HFFc6 (cell line): Measurements from ENCODE around the gene ARHGAP45. TPM values are rescaled to one million over a fixed set of nuclear protein-coding genes. Genes with fewer than 3 reads are reported as not detected.
A peak's percentile ranks its signal among the peaks of the same experiment; 100 is the strongest.

Experiments used
- DNase-seq: peaks from one replicate; pipeline ENCODE4 v3.0.0-alpha.2; 2018
- H3K27ac Mint-ChIP-seq: 2 replicates; pipeline ENCODE4 v1.8.0; 2020; ENCODE audit warnings: mild to moderate bottlenecking, mixed read lengths
- H3K27me3 Mint-ChIP-seq: 2 replicates; pipeline ENCODE4 v1.8.0; 2021; ENCODE audit warnings: mild to moderate bottlenecking, moderate library complexity, mixed read lengths; ENCODE audit not compliant: insufficient read depth
- H3K36me3 Mint-ChIP-seq: 2 replicates; pipeline ENCODE4 v1.8.0; 2021; ENCODE audit warnings: low read depth, mixed read lengths
- H3K4me1 Mint-ChIP-seq: 2 replicates; pipeline ENCODE4 v1.8.0; 2020; ENCODE audit warnings: low read depth, mixed read lengths
- H3K4me3 Mint-ChIP-seq: 2 replicates; pipeline ENCODE4 v1.8.0; 2020; ENCODE audit warnings: mild to moderate bottlenecking, moderate library complexity, mixed read lengths
- H3K9me3 Mint-ChIP-seq: 2 replicates; pipeline ENCODE4 v1.8.0; 2020; ENCODE audit warnings: mild to moderate bottlenecking, mixed read lengths
- CTCF ChIP-seq: fragments of 200-600 bp; sonication (generic); IDR thresholded peaks from 2 replicates; pipeline ENCODE4 v1.5.0; 2021; ENCODE audit warnings: antibody characterized with exemption, mild to moderate bottlenecking
- total RNA-seq, 6 experiments: library from RNA; stranded (reverse); fragmentation: NEBNext Ultra II Directional; extraction: Animal tissue kit (Norgen Biotek cat#: 25700); gene quantifications; 2 replicates in 1 of 6; 3 replicates in 5 of 6; pipeline ENCODE4 v1.2.3, GENCODE V29; 2021

ARHGAP45 gene
- total RNA-seq, 6 experiments from 2014 or later = 0.28 to 0.74 (median 0.60) TPM

GRCh38 chr19:1101337-1101698 lies 34.4 kb downstream of the ARHGAP45 start:
- peaks cover 17% of the 10 kb centered on the region for H3K9me3 Mint-ChIP-seq
- H3K4me3 Mint-ChIP-seq = peak overlapping the region; percentile 78; the same call in 1 of the 2 replicates
- TF ChIP-seq CTCF = no peak
- DNase-seq = no peak
- H3K4me1 Mint-ChIP-seq = peaks cover 49% of the 10 kb centered on the region
- H3K27me3 Mint-ChIP-seq = peaks cover 19% of the 10 kb centered on the region
- H3K36me3 Mint-ChIP-seq = peaks cover 6% of the 10 kb centered on the region
- H3K27ac Mint-ChIP-seq = peak overlapping the region; percentile 98

- TF ChIP-seq CTCF = no peak
- H3K27me3 Mint-ChIP-seq = peaks cover 19% of the 10 kb centered on the region
- H3K4me3 Mint-ChIP-seq = peak overlapping the region; percentile 78
- H3K36me3 Mint-ChIP-seq = peaks cover 6% of the 10 kb centered on the region
- peaks cover 17% of the 10 kb centered on the region for H3K9me3 Mint-ChIP-seq
- peak overlapping the region; percentile 98 for H3K27ac Mint-ChIP-seq
- peaks cover 49% of the 10 kb centered on the region for H3K4me1 Mint-ChIP-seq
- peak; percentile 98 for DNase-seq
These were observed 35.6 kb downstream of the ARHGAP45 start for GRCh38 chr19:1102407-1103131.

GRCh38 chr19:1103132-1103707 lies 36.3 kb downstream of the ARHGAP45 start:
- H3K4me1 Mint-ChIP-seq = peaks cover 43% of the 10 kb centered on the region
- TF ChIP-seq CTCF = no peak
- H3K36me3 Mint-ChIP-seq = peaks cover 6% of the 10 kb centered on the region
- peaks cover 19% of the 10 kb centered on the region for H3K27me3 Mint-ChIP-seq
- peak overlapping the region; percentile 75 for H3K4me3 Mint-ChIP-seq
- H3K27ac Mint-ChIP-seq = peak overlapping the region; percentile 98
- H3K9me3 Mint-ChIP-seq = peaks cover 17% of the 10 kb centered on the region
- no peak for DNase-seq

GRCh38 chr19:1103708-1104310 lies 36.8 kb downstream of the ARHGAP45 start, which contains the start of gene GPX4:
Gene GPX4 (plus strand): TSS chr19:1103994. CDS start chr19:1104044, 50 bp downstream.
- H3K36me3 Mint-ChIP-seq = peaks cover 6% of the 10 kb centered on the region
- DNase-seq = peak; percentile 98
- H3K4me1 Mint-ChIP-seq = peaks cover 37% of the 10 kb centered on the region
- H3K27me3 Mint-ChIP-seq = peaks cover 19% of the 10 kb centered on the region
- no peak for TF ChIP-seq CTCF
- H3K4me3 Mint-ChIP-seq = peak within 1 kb of the TSS; percentile 79
- H3K27ac Mint-ChIP-seq = peak within 1 kb of the TSS; percentile 98
- peaks cover 17% of the 10 kb centered on the region for H3K9me3 Mint-ChIP-seq

- no peak; the same call in 1 of the 2 replicates for TF ChIP-seq CTCF
- Mint-ChIP-seq H3K36me3 (peaks cover 6% of the 10 kb centered on the region), H3K9me3 (peaks cover 16% of the 10 kb centered on the region), H3K27ac (peak overlapping the region; percentile 58), H3K4me3 (peak overlapping the region; percentile 79), H3K27me3 (peaks cover 19% of the 10 kb centered on the region), H3K4me1 (peaks cover 30% of the 10 kb centered on the region)
- DNase-seq = peak; percentile 58
These were observed 37.5 kb downstream of the ARHGAP45 start for GRCh38 chr19:1104311-1105007.
